SK-N-SH (cell line): ENCODE results near the gene MYBPH.

Source experiments
- CHD2 ChIP-seq: fragments of 150-350 bp; IDR thresholded peaks from 2 replicates; pipeline ENCODE4 v1.6.1; 2018; ENCODE audit warnings: low read length; ENCODE audit not compliant: partially characterized antibody
- CTCF ChIP-seq: fragments of 200-600 bp; sonication (generic); IDR thresholded peaks from 2 replicates; pipeline ENCODE4 v1.6.1; 2017; ENCODE audit warnings: antibody characterized with exemption, mild to moderate bottlenecking, moderate library complexity
- FOXM1 ChIP-seq: IDR thresholded peaks from 2 replicates; pipeline ENCODE4 v1.4.0; 2012; ENCODE audit warnings: low read depth, mild to moderate bottlenecking
- GATA2 ChIP-seq: sonication (generic); formaldehyde crosslinking; IDR thresholded peaks from 2 replicates; pipeline ENCODE4 v1.5.0; 2020; ENCODE audit warnings: mild to moderate bottlenecking, missing genetic modification reagents
- JUND ChIP-seq: IDR thresholded peaks from 2 replicates; pipeline ENCODE4 v1.4.0; 2012
- MAX ChIP-seq: IDR thresholded peaks from 2 replicates; pipeline ENCODE4 v1.4.0; 2012; ENCODE audit warnings: low read depth
- NRF1 ChIP-seq: IDR thresholded peaks from 2 replicates; pipeline ENCODE4 v1.6.1; 2012; ENCODE audit warnings: low read depth, mild to moderate bottlenecking, low read length
- POLR2AphosphoS5 ChIP-seq: IDR thresholded peaks from 2 replicates; pipeline ENCODE4 v1.6.1; 2012; ENCODE audit warnings: low read depth, low read length
- RFX5 ChIP-seq: IDR thresholded peaks from 2 replicates; pipeline ENCODE4 v1.6.1; 2012; ENCODE audit warnings: mild to moderate bottlenecking, improper control_type of control experiment, low read length
- SMC3 ChIP-seq: IDR thresholded peaks from 2 replicates; pipeline ENCODE4 v1.6.1; 2012; ENCODE audit warnings: low read depth, low read length, improper control_type of control experiment
- YY1 ChIP-seq: IDR thresholded peaks from 2 replicates; pipeline ENCODE4 v1.4.0; 2012; ENCODE audit warnings: low read depth, mild to moderate bottlenecking

GRCh38 chr1:203185061-203185461 lies 9.4 kb upstream of the MYBPH start:
- TF ChIP-seq POLR2AphosphoS5: no peak
- no peak for TF ChIP-seq CTCF
- no peak for TF ChIP-seq MAX
- no peak for TF ChIP-seq FOXM1
- no peak for TF ChIP-seq NRF1
- TF ChIP-seq SMC3: no peak
- TF ChIP-seq RFX5: no peak
- no peak for TF ChIP-seq GATA2 (CRISPR knock-in tag)
- no peak for TF ChIP-seq YY1
- no peak for TF ChIP-seq CHD2
- no peak for TF ChIP-seq JUND
